HL-60 (cell line): ENCODE measurements around the gene NRXN3.

Experiments
- POLR2AphosphoS5 ChIP-seq: IDR thresholded peaks from 2 replicates; pipeline ENCODE4 v1.6.1; 2012; ENCODE audit warnings: low read depth
- TF ChIP-seq, protein P1 (sequence below): IDR thresholded peaks from one replicate; pipeline ENCODE4 v1.5.1; 2011; ENCODE audit warnings: low read length, control low read depth, inconsistent platforms; ENCODE audit not compliant: insufficient read depth

DNA sequence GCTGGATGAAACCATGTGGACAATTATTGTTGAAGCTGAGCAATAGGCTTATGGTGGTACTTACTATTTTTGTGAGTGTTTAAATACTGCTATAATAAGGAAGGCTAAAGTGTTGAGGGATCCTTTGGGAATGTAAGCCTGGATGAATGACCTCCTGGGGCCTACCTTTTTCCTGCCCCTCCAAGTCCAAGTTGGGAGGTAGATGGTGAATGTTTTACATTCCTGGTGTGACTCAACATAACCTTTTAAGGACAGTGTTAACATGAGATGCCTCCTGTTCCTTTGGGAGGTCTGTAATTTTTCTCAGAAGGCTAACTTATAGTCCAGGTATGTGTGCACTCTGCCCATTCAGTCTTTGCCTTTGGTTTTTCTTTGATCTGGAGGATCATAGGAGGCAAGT lies 315.9 kb downstream of the NRXN3 start:
- no peak for TF ChIP-seq POLR2AphosphoS5
- TF ChIP-seq, protein P1, sequence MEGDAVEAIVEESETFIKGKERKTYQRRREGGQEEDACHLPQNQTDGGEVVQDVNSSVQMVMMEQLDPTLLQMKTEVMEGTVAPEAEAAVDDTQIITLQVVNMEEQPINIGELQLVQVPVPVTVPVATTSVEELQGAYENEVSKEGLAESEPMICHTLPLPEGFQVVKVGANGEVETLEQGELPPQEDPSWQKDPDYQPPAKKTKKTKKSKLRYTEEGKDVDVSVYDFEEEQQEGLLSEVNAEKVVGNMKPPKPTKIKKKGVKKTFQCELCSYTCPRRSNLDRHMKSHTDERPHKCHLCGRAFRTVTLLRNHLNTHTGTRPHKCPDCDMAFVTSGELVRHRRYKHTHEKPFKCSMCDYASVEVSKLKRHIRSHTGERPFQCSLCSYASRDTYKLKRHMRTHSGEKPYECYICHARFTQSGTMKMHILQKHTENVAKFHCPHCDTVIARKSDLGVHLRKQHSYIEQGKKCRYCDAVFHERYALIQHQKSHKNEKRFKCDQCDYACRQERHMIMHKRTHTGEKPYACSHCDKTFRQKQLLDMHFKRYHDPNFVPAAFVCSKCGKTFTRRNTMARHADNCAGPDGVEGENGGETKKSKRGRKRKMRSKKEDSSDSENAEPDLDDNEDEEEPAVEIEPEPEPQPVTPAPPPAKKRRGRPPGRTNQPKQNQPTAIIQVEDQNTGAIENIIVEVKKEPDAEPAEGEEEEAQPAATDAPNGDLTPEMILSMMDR = no peak
